ENCODE measurements around the gene SLC20A1.

- TF ChIP-seq CTCF (IDR thresholded peaks at IDR 0.05) (no peak), EP300 (IDR thresholded peaks at IDR 0.05; ENCODE audit: low read depth) (no peak), POLR2AphosphoS5 (IDR thresholded peaks at IDR 0.05) (no peak)
These were observed 27.3 kb downstream of the SLC20A1 start for GRCh38 chr2:112673008-112673407.
